Measurements from ENCODE around the gene CCDC97. TPM values are rescaled to one million over a fixed set of nuclear protein-coding genes. Genes with fewer than 3 reads are reported as not detected.
"Not testable (repeated sequence)": the region's sequence is repeated elsewhere in the genome, so short reads cannot be mapped to it uniquely, and the experiment has no call there.

Gene CCDC97
- total RNA-seq, 4 donors from 2014 or later, result 8.6 to 15.3 (median 15.1) TPM

GRCh38 chr19:41335467-41335866 lies 25.5 kb downstream of the CCDC97 start:
- H3K27me3 ChIP-seq, result no peaks in the 10 kb centered on the region
- H3K4me3 ChIP-seq, result no peak overlapping the region
- ATAC-seq, result no peak
- TF ChIP-seq CTCF (IDR thresholded peaks at IDR 0.05 in 4 of 5, conservative IDR thresholded peaks at IDR 0.05 in 1 of 5), result no peak
- TF ChIP-seq POLR2A (IDR thresholded peaks at IDR 0.05), result no peak
- intact Hi-C loops (cut with DNase I; ENCODE audit: low total_unique reads), result no loop called here
- DNase-seq, result no peak
- H3K27ac ChIP-seq, result no peak overlapping the region
- in situ Hi-C loops (cut with MboI; ENCODE audit: low sequenced_read_pairs in 4 of 4), result no loop called here
- no peaks in the 10 kb centered on the region for H3K9me3 ChIP-seq
- H3K4me1 ChIP-seq, result no peaks in the 10 kb centered on the region
- no peaks in the 10 kb centered on the region for H3K36me3 ChIP-seq

DNA sequence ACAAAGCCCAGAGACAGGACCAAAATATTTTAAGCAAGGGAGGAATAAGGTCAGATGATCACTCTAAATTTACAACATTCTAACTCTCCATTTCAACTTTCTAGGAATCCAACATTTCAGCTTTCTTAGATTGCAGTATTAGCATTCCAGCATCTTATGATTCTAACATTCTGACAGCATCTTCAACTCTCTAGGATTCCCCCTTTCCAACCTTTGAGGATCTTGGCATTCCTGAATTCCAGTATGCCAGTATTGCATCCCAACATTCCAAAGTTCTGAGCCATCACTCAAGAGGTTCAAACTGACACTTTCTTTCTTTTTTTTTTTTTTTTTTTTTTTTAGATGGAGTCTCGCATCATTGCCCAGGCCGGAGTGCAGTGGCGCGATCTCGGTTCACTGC lies 30.0 kb downstream of the CCDC97 start:
- intact Hi-C loops (cut with DNase I; ENCODE audit: low total_unique reads) (no loop called here), in situ Hi-C loops (cut with MboI; ENCODE audit: low sequenced_read_pairs in 4 of 4) (no loop called here)
- TF ChIP-seq POLR2A (IDR thresholded peaks at IDR 0.05) (no peak), CTCF (IDR thresholded peaks at IDR 0.05 in 4 of 5, conservative IDR thresholded peaks at IDR 0.05 in 1 of 5) (no peak)
- no peak overlapping the region for H3K4me3 ChIP-seq
- peaks cover 0 to 4% of the 10 kb centered on the region in 2 donors for H3K36me3 ChIP-seq
- H3K4me1 ChIP-seq, result no peaks in the 10 kb centered on the region
- no peaks in the 10 kb centered on the region for H3K27me3 ChIP-seq
- ATAC-seq (no peak), DNase-seq (no peak)
- no peaks in the 10 kb centered on the region for H3K9me3 ChIP-seq
- no peak overlapping the region for H3K27ac ChIP-seq

DNA sequence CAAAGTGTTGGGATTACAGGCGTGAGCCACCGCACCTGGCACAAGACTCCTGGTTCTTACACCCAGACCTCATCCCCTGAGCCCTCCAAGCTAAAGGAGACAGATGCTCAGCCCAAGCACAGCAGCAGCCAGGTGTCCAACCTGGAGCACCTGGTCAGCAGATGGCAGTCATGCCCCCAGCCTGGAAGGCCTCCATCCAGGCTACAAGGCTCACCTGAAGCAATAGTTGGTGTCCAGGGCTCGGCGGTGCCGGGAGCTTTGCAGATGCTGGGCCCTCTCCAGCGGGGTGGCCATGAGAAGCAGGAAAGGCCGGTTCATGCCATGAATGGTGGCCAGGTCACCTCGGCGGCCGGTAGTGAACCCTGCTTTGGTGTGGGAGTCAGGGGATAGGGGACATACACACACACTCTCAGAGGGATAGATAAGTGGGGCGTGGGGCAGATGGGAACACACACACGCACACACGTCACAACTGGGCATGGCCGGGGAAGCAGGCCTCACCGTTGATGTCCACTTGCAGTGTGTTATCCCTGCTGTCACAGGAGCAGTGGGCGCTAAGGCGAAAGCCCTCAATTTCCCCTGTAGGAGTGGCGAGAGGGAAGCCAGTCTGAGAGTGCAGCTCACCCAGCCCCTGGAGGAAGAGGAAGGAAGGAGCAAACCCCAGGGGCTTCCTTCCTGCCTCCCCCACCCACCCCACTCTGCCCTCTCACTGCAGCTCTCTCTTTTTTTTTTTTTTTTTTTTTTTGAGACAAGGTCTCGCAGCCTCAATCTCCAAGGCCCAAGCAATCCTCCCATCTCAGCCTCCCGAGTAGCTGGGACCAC lies 31.9 kb downstream of the CCDC97 start:
- TF ChIP-seq POLR2A (IDR thresholded peaks at IDR 0.05), result no peak
- no peak for TF ChIP-seq CTCF (IDR thresholded peaks at IDR 0.05 in 4 of 5, conservative IDR thresholded peaks at IDR 0.05 in 1 of 5)
- H3K4me3 ChIP-seq, result no peak overlapping the region
- no peaks in the 10 kb centered on the region for H3K27me3 ChIP-seq
- no peaks in the 10 kb centered on the region for H3K9me3 ChIP-seq
- H3K27ac ChIP-seq, result no peak overlapping the region
- intact Hi-C loops (cut with DNase I; ENCODE audit: low total_unique reads), result no loop called here
- H3K36me3 ChIP-seq, result peaks cover 0 to 4% of the 10 kb centered on the region in 2 donors
- H3K4me1 ChIP-seq, result no peaks in the 10 kb centered on the region
- DNase-seq (no peak), ATAC-seq (no peak)
- in situ Hi-C loops (cut with MboI; ENCODE audit: low sequenced_read_pairs in 4 of 4), result no loop called here

GRCh38 chr19:41344162-41344561 lies 34.2 kb downstream of the CCDC97 start:
- DNase-seq, result no peak
- no peak for TF ChIP-seq CTCF (IDR thresholded peaks at IDR 0.05 in 4 of 5, conservative IDR thresholded peaks at IDR 0.05 in 1 of 5)
- no peak for TF ChIP-seq POLR2A (IDR thresholded peaks at IDR 0.05)
- H3K4me3 ChIP-seq, result no peak overlapping the region
- H3K27ac ChIP-seq, result no peak overlapping the region
- peaks cover 0 to 4% of the 10 kb centered on the region in 2 donors for H3K36me3 ChIP-seq
- no peak for ATAC-seq
- H3K4me1 ChIP-seq, result no peaks in the 10 kb centered on the region
- intact Hi-C loops (cut with DNase I; ENCODE audit: low total_unique reads) (no loop called here), in situ Hi-C loops (cut with MboI; ENCODE audit: low sequenced_read_pairs in 4 of 4) (no loop called here)
- no peaks in the 10 kb centered on the region for H3K9me3 ChIP-seq
- peaks cover 0 to 3% (median 0%) of the 10 kb centered on the region in 3 donors for H3K27me3 ChIP-seq

- in situ Hi-C loops (cut with MboI; ENCODE audit: low sequenced_read_pairs in 4 of 4); H3K36me3 ChIP-seq: not testable (repeated sequence)
Observed at GRCh38 chr19:41346916-41347315, 36.9 kb downstream of the CCDC97 start.

More at GRCh38 chr19:41346916-41347315, 36.9 kb downstream of the CCDC97 start:
- H3K4me3 ChIP-seq; intact Hi-C loops (cut with DNase I; ENCODE audit: low total_unique reads); ATAC-seq; H3K27ac ChIP-seq; DNase-seq; H3K9me3 ChIP-seq; H3K4me1 ChIP-seq: not testable (repeated sequence)
- peaks cover 5 to 23% (median 17%) of the 10 kb centered on the region in 3 donors for H3K27me3 ChIP-seq

Measured in gastrocnemius medialis (tissue), 4 donors.